HG03520 (cell line): ENCODE results near the gene BPIFA2.
"Not testable (repeated sequence)": the region's sequence is repeated elsewhere in the genome, so short reads cannot be mapped to it uniquely, and the experiment has no call there.

Experiments used
- ATAC-seq: cut with Tn5 transposase; IDR thresholded peaks from one replicate; pipeline ENCODE4 v1.9.1; 2021; ENCODE audit warnings: mild to moderate bottlenecking, moderate library complexity; ENCODE audit not compliant: unreplicated experiment

The BPIFA2 gene, protein sequence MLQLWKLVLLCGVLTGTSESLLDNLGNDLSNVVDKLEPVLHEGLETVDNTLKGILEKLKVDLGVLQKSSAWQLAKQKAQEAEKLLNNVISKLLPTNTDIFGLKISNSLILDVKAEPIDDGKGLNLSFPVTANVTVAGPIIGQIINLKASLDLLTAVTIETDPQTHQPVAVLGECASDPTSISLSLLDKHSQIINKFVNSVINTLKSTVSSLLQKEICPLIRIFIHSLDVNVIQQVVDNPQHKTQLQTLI

GRCh38 chr20:33167859-33168258 is at the start of gene BPIFA2:
Gene BPIFA2, plus strand, starts transcription at chr20:33168159. Its CDS starts 987 bp downstream, at chr20:33169146.
- ATAC-seq, result no peak

DNA sequence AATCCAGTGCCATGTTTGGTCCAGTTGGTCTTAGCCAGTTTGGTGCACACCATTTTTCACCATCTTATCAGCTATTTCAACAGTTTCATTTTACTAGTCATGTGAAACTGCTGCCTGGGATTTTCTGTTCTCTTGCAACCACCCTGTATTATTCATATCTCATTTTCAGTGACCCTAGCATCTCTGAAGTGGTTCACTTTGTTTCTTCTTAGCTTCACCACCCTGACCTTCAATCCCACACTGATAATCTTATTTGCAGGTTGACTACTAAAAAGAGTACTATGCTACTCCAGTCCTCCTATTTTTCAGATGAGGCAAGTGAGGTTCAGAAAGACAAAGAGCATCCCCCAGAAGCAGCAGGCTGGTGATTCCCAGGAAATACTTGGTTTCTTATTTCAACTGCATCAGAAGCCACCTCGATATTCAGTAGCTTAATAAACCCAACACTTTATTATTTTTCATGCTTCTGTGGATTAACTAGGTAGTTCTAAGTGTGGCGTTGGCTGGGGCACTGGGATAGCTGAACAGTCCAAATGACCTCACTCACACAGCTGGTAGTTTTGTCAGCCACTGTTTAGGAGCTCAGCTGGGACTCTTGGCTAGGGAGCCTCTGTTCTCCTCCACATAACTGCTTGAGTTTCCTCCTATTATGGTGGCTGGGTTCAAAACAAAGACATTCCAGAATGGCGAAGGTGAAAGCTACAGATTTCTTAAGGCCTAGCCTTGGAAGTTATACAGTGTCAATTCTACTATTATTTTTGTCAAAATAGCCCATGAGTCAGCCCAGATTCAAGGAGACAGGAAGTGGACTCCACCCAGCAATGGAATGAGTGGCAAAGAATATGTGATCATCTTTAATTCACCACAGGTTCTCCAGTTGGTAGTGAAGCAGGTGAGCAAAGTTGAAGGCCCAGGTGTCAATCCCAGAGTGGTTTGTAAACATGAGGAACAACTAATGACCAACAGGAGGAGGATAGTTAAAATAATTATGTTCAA is 47.9 kb upstream of the BPIFA2 start:
- ATAC-seq, result no peak

DNA sequence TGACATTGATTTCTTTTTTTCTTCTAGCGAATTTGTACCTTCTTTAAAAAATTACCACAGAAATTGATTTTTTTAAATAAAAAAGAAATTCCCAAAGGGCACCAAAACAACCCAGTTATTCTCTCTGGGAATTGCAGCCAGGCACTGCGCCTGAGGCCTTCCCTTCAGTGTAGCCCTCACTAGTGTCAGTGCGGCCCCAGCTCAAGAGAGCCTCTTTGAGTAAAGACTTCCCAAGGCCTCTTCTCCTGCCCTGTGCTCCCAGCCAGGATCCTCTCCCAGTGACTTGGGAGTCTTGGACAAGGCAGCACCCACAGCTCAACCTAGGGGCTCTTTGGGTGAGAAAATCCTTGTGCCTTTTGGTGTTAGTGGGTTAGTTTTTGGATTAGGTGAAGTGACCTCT is 47.0 kb upstream of the BPIFA2 start:
- no peak for ATAC-seq

DNA sequence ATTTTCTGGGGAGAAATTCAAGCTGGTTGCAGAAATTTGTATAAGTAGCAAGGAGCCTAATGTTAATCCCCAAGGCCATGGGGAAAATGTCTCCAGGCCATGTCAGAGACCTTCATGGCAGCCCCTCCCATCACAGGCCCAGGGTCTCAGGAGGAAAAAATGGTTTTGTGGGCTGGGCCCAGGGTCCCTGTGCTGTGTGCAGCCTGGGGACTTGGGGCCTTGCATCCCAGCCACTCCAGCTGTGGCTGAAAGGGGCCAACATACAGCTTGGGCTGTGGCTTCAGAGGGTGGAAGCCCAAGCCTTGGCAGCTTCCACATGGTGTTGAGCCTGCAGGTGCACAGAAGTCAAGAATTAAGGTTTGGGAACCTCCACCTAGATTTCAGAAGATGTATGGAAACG is 45.7 kb upstream of the BPIFA2 start:
- ATAC-seq, result not testable (repeated sequence)

DNA sequence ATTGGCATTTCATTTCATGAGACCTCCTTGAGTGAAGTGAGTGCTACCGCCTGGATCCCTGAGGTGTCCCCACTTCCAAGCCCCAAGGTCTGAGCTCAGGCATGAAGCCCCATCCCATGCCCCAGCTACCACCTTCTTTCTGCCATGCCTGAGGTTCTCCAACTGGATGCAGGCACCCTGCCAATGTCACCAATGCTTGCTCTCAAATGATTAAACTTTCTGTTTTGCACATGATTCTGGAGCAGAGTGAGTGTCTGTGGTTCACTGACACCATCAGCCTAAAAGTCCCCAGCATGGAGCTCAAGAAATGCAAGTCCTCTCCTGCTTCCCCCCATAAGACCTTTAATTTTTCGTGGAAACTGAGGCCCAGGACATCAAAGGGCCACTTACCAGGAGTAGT is 43.7 kb upstream of the BPIFA2 start:
- no peak for ATAC-seq

- ATAC-seq, result no peak
Measured at GRCh38 chr20:33124994-33125393, 43.0 kb upstream of the BPIFA2 start.

DNA sequence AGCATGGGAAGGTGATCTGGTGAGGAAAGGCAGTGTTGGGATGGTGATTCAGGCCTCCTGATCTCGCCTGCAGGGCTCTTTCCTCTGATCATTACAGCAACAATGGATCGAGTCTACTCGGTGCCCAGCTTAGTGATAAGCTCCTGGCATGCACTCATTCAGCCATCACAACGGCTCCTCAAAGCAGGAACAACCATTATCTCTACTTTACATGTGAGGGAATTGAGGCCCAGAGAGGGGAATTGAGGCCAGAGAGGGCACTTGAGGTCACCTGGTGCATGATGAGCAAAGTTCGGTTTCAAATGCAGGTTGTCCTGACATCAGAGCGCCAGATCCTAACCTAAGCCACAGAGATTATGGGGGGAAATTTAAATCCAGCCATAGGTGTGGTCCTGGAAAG is 42.0 kb upstream of the BPIFA2 start:
- ATAC-seq, result no peak

- ATAC-seq, result no peak
Measured at GRCh38 chr20:33127422-33128097, 40.4 kb upstream of the BPIFA2 start.

GRCh38 chr20:33130568-33131061 is 37.3 kb upstream of the BPIFA2 start:
- no peak for ATAC-seq

- ATAC-seq, result no peak
Measured at GRCh38 chr20:33131949-33132473, 35.9 kb upstream of the BPIFA2 start.

DNA sequence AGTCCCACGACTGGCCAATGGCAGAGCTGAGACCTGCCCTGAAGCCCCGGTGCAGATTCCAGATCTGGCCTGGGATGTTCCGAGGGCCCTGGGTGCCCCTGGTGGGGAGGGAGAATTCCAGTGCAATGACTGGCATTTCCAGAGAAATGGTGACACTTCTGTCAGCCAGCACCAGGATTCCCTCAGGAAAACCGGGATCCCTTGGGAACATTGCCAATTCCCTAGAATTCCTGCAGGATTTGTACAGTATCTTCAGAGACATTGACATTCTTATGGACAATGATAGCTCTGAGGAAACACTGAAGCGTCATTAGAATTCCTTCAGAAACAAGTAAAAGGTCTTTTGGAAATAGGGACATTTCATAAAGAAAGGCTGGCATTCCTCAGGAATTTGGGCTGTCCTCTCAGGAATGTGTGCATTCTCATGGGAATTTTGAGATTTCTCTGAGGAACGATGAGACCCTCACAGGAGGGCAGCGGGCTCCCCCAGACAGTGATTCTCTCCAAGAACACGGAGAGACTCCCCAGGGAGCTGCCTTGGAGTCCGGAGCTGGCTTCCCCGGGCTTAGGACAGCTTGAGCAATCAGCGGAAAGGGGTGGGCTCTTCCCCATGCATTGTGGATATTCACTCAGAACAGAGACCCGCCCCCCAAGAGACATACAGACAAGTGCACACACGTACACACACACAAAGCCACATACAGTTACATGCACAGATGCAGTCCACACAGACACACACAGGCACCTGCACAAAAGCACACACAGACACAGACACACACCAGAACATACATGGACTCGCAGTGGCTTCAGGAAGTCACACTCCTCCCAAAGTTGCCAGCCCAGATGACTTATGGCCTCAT is 35.2 kb upstream of the BPIFA2 start:
- ATAC-seq, result no peak

- no peak for ATAC-seq
Measured at GRCh38 chr20:33133373-33133941, 34.5 kb upstream of the BPIFA2 start.

GRCh38 chr20:33137195-33137594 is 30.8 kb upstream of the BPIFA2 start:
- ATAC-seq, result no peak

DNA sequence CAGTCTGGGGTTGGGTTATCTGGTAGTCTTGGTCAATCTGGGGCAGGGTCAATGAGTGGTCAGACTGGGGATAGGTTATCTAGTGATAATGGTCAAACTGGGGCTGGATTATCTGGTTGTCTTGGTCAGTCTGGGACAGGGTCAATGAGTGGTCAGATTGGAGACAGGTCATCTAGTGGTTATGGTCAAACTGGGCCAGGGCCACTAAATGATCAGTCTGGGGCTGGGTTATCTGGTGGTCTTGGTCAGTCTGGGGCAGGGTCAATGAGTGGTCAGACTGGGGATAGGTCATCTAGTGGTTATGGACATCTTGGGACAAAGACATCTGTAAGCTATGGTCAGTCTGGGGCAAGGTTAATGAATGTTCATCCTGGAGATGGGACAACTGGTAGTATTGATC is 28.5 kb upstream of the BPIFA2 start:
- ATAC-seq, result no peak

DNA sequence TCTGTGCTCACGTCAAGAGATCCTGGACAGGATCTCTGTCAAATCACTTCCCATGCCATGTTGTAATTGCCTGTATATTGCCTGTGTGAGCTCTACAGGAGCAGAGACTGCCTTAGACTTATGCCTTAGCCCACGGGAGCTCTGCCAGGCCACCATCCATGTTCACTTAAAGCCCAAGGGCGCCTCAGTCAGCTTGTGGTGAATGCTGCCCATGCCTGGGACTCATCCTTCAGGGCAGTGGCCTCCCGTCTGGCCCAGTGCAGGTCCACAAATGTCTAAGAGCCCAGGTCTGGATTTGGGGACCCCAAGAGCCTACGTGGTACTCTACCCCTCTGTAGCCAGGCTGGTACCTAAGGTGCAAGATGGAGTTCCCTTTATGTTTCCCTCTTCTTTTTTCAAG is 22.4 kb upstream of the BPIFA2 start:
- no peak for ATAC-seq

DNA sequence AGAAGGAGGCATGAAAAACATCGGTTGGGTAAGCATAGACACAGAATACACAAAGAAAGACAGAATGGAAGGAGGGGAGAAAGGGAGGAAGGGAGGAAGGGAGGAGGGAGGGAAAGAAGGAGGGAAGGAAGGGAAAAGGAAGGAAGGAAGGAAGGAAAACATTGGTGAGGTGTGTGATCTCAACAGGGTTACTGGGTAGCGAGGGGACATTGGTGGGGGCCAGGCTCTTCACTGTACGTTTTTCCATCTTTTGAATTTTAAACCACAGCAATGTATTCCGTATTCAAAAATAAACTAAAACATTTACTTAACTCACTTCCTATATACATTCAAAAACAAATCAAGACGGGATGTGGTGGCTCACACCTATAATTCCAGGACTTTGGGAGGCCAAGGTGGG is 20.7 kb upstream of the BPIFA2 start:
- no peak for ATAC-seq

- ATAC-seq, result no peak
Measured at GRCh38 chr20:33148040-33148439, 19.9 kb upstream of the BPIFA2 start.

DNA sequence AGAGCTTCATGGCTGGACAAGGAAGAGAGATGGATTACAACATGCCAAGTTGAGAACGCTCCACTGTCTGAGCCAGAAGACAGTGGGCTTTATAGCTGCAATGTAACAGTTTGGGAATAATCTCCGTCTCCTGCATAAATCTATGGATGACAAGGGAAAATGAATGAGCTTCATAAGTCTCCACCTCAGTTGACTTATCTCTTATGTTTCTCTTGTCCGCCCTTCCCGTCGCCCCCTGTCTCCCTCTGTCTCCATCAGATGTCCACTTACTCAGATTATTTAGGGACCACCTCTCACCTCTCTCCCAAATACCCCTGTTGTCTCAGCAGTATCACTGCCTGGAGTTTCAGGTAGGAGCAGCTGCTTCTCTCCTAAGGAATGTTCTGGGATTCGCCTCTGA is 13.7 kb upstream of the BPIFA2 start:
- ATAC-seq, result no peak

- ATAC-seq, result no peak
Measured at GRCh38 chr20:33158637-33159385, 9.1 kb upstream of the BPIFA2 start.
